OCI-LY7 (cell line): ENCODE measurements around the gene EEF1B2. TPM values are rescaled to one million over a fixed set of nuclear protein-coding genes. Genes with fewer than 3 reads are reported as not detected.

Experiments used
- BruUV-seq: library from RNA; stranded (reverse); fragments of 400-500 nt; replicated peaks from 2 replicates; lab custom pipeline; 2021; lab: Mats Ljungman, UMichigan
- CTCF ChIA-PET: fragments of 300-600 bp; sonication (Branson Sonifier 250); formaldehyde crosslinking; loops from one replicate; lab custom pipeline; 2022; ENCODE audit warnings: antibody characterized with exemption; ENCODE audit not compliant: unreplicated experiment; lab: Charles Lee
- POLR2A ChIA-PET: fragments of 300-600 bp; sonication (Branson Sonifier 250); formaldehyde crosslinking; loops from one replicate; lab custom pipeline; 2022; ENCODE audit warnings: antibody characterized with exemption; lab: Charles Lee
- DNase-seq: peaks from one replicate; pipeline ENCODE4 v3.0.0-alpha.2; 2015; ENCODE audit warnings: low spot score
- H2AFZ ChIP-seq: fragments of 200-600 bp; sonication (generic), shearing (Covaris generic); 2 replicates; pipeline ENCODE4 v1.6.1; 2014; ENCODE audit warnings: mild to moderate bottlenecking, antibody characterized with exemption, low read length, moderate library complexity
- H3K27ac ChIP-seq: fragments of 200-600 bp; sonication (generic); 2 replicates; pipeline ENCODE4 v1.5.1; 2014; ENCODE audit warnings: mixed run types, low read depth, mild to moderate bottlenecking, moderate library complexity, low read length, inconsistent platforms; ENCODE audit not compliant: poor library complexity, severe bottlenecking
- H3K36me3 ChIP-seq: fragments of 200-600 bp; sonication (generic); 2 replicates; pipeline ENCODE4 v1.6.1; 2014; ENCODE audit warnings: mild to moderate bottlenecking, antibody characterized with exemption, low read length, moderate library complexity, mixed read lengths; ENCODE audit not compliant: insufficient read depth
- H3K4me1 ChIP-seq: fragments of 200-600 bp; sonication (generic); 2 replicates; pipeline ENCODE4 v1.5.1; 2014; ENCODE audit warnings: mild to moderate bottlenecking, low read length; ENCODE audit not compliant: insufficient read depth, poor library complexity, severe bottlenecking
- H3K4me2 ChIP-seq: fragments of 200-600 bp; sonication (generic); 2 replicates; pipeline ENCODE4 v1.6.1; 2014; ENCODE audit warnings: mild to moderate bottlenecking, low read length
- H3K4me3 ChIP-seq: fragments of 200-600 bp; sonication (generic); 2 replicates; pipeline ENCODE4 v1.5.1; 2014; ENCODE audit warnings: mild to moderate bottlenecking, low read depth, low read length; ENCODE audit not compliant: poor library complexity, severe bottlenecking
- H3K79me2 ChIP-seq: fragments of 200-600 bp; sonication (generic); 2 replicates; pipeline ENCODE4 v1.6.1; 2016; ENCODE audit warnings: low read depth, mild to moderate bottlenecking, low read length, moderate library complexity, mixed read lengths; ENCODE audit not compliant: insufficient read depth
- H3K9me2 ChIP-seq: fragments of 200-600 bp; sonication (generic); 2 replicates; pipeline ENCODE4 v1.6.1; 2016; ENCODE audit warnings: mild to moderate bottlenecking, low read length, mixed read lengths; ENCODE audit not compliant: insufficient read depth
- H3K9me3 ChIP-seq: fragments of 200-600 bp; sonication (generic); 2 replicates; pipeline ENCODE4 v1.6.1; 2014; ENCODE audit warnings: mild to moderate bottlenecking, mixed run types, low read length, mixed read lengths
- H4K20me1 ChIP-seq: fragments of 200-600 bp; sonication (generic); 2 replicates; pipeline ENCODE4 v1.6.1; 2014; ENCODE audit warnings: mild to moderate bottlenecking, antibody characterized with exemption, low read length, moderate library complexity, mixed read lengths; ENCODE audit not compliant: insufficient read depth
- EZH2phosphoT487 ChIP-seq: fragments of 200-600 bp; sonication (generic); IDR thresholded peaks from 2 replicates; pipeline ENCODE4 v1.6.1; 2018; ENCODE audit warnings: low read depth, borderline replicate concordance, mild to moderate bottlenecking, mixed run types, antibody characterized with exemption, low read length, moderate library complexity, mixed read lengths
- intact Hi-C: fragments of 100-400 bp; cut with micrococcal nuclease; formaldehyde crosslinking; loops from one replicate; pipeline ENCODE4 v1.10.0; 2022; ENCODE audit not compliant: unreplicated experiment
- total RNA-seq, 2 experiments: library from RNA; depleted of rRNA in 1 of 2; stranded (reverse); fragments of >200 nt in 1 of 2; shearing (Covaris generic) in 1 of 2; gene quantifications; 2 replicates each; pipeline ENCODE4 v1.2.3, GENCODE V29; 2014 to 2022
- TF ChIP-seq, protein P1 (sequence below): fragments of 200-600 bp; sonication (generic); conservative IDR thresholded peaks from 2 replicates; pipeline ENCODE4 v1.5.1; 2014; ENCODE audit warnings: mild to moderate bottlenecking, antibody characterized with exemption, low read length, moderate library complexity, mixed read lengths

EEF1B2 gene
- total RNA-seq, 2 experiments from 2014 or later = 1,084 to 1,168 TPM

DNA sequence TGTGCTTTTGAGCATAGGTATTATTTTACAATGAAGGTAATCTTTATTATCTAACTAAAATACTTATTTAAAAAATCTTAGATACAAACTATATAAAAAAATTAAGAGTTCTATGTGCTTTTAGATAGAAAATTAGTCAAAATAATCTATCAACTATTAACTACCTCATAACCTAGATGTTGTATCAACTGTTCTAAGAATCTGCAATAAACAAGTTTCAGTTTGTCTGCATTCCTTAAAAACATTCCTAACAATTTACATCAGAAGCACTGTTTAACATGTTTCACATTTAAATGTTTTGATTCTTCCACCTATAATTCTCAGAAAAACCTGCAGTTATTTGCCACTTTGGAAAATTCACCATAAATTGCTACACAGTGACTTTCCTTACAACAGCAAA, 33.8 kb upstream of the EEF1B2 start:
- no peaks in the 10 kb centered on the region for H3K9me3 ChIP-seq
- H4K20me1 ChIP-seq = no peaks in the 10 kb centered on the region
- H2AFZ ChIP-seq = no peak overlapping the region
- DNase-seq = no peak
- intact Hi-C loops = no loop called here
- H3K36me3 ChIP-seq = peaks cover 93% of the 10 kb centered on the region
- ChIA-PET CTCF (no interaction called here), POLR2A (interaction anchor here (1.4 kb wide), 1 partner anchor 20 kb away, joined by 4 read pairs; no protein-coding TSS in a partner anchor)
- TF ChIP-seq, protein P1, sequence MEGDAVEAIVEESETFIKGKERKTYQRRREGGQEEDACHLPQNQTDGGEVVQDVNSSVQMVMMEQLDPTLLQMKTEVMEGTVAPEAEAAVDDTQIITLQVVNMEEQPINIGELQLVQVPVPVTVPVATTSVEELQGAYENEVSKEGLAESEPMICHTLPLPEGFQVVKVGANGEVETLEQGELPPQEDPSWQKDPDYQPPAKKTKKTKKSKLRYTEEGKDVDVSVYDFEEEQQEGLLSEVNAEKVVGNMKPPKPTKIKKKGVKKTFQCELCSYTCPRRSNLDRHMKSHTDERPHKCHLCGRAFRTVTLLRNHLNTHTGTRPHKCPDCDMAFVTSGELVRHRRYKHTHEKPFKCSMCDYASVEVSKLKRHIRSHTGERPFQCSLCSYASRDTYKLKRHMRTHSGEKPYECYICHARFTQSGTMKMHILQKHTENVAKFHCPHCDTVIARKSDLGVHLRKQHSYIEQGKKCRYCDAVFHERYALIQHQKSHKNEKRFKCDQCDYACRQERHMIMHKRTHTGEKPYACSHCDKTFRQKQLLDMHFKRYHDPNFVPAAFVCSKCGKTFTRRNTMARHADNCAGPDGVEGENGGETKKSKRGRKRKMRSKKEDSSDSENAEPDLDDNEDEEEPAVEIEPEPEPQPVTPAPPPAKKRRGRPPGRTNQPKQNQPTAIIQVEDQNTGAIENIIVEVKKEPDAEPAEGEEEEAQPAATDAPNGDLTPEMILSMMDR = no peak
- no peak overlapping the region for H3K4me2 ChIP-seq
- no peak overlapping the region for H3K27ac ChIP-seq
- H3K9me2 ChIP-seq = no peaks in the 10 kb centered on the region
- no peak overlapping the region for H3K4me3 ChIP-seq
- H3K79me2 ChIP-seq = no peaks in the 10 kb centered on the region
- BruUV-seq = TSS peak; percentile 7
- no peaks in the 10 kb centered on the region for H3K4me1 ChIP-seq

DNA sequence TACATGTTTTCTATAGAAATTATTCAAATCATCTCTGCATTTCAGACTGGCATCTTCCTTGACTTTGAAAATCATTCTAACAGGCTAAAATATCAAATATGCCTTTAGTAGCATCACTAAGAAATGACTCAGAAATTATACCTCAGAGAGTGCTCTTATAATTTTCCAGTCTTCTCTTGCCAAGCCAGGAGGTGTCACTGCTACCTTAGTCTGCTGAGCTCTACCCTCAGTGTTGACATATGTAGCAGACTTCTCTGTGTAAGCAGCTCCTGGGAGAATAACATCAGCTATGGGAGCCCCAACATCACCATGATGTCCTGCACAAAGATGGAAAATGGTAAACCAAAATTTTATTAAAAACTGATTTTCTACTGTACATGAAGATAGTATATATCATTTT, 32.0 kb upstream of the EEF1B2 start:
- no peak overlapping the region for H3K4me3 ChIP-seq
- H3K9me2 ChIP-seq = no peaks in the 10 kb centered on the region
- H3K4me2 ChIP-seq = no peak overlapping the region
- no peaks in the 10 kb centered on the region for H3K79me2 ChIP-seq
- H4K20me1 ChIP-seq = no peaks in the 10 kb centered on the region
- no TSS peak for BruUV-seq
- H3K27ac ChIP-seq = no peak overlapping the region
- CTCF ChIA-PET = no interaction called here
- no peaks in the 10 kb centered on the region for H3K9me3 ChIP-seq
- DNase-seq = peak; percentile 26
- peaks cover 92% of the 10 kb centered on the region for H3K36me3 ChIP-seq
- POLR2A ChIA-PET = interaction anchor here (0.7 to 1.4 kb wide), 3 partner anchors 18 to 29 kb away, joined by 3 to 4 read pairs (median 3); no protein-coding TSS in a partner anchor
- no peaks in the 10 kb centered on the region for H3K4me1 ChIP-seq
- no peak overlapping the region for H2AFZ ChIP-seq
- intact Hi-C loops = no loop called here
- TF ChIP-seq, protein P1 = peak; percentile 52
- no peak for TF ChIP-seq EZH2phosphoT487

DNA sequence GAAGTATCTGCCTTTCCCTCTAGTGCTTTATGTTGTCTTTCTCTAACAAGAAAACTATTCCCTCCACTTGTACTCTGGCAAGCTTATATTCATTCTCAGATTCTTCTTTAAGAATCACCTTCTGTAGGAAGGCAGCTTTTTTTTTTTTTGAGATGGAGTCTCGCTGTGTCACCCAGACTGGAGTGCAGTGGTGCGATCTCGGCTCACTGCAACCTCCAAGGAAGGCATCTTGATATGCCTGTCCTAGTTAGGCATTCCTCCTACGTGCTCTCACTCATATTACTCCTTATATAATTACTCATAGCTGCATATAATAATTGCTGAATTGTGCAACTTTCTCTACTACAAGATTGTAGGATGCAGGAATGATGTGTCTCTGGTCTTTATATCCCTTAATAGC, 16.2 kb upstream of the EEF1B2 start:
- Histone ChIP-seq H2AFZ (no peak overlapping the region), H3K36me3 (peaks cover 96% of the 10 kb centered on the region), H3K4me2 (no peak overlapping the region), H3K4me1 (no peaks in the 10 kb centered on the region), H3K4me3 (no peak overlapping the region), H3K79me2 (no peaks in the 10 kb centered on the region; the same call in 1 of the 2 replicates), H3K9me3 (no peaks in the 10 kb centered on the region), H3K9me2 (no peaks in the 10 kb centered on the region), H3K27ac (no peak overlapping the region), H4K20me1 (no peaks in the 10 kb centered on the region)
- DNase-seq = no peak
- TF ChIP-seq, protein P1 = no peak
- TF ChIP-seq EZH2phosphoT487 = no peak
- ChIA-PET CTCF (interaction anchor here (1.4 kb wide), 1 partner anchor 10 kb away, joined by 4 read pairs; no protein-coding TSS in a partner anchor), POLR2A (interaction anchor here (0.6 to 2.3 kb wide), 5 partner anchors 11 to 1479 kb away, joined by 3 to 10 read pairs (median 3); no protein-coding TSS in a partner anchor)
- intact Hi-C loops = no loop called here
- BruUV-seq = no TSS peak
